HL-60 (cell line): ENCODE measurements around the gene STK32B.

Experiments used
- DNase-seq, 2 experiments: peaks; one replicate each; pipeline ENCODE4 v3.0.0-alpha.2; 2010 to 2020; ENCODE audit warnings: low read depth in 1 of 2, low spot score in 1 of 2
- H3K27ac ChIP-seq: fragments of 250-450 bp; sonication (Bioruptor Pico); replicated peaks from 2 replicates; pipeline ENCODE4 v1.5.1; 2020; ENCODE audit warnings: mild to moderate bottlenecking, moderate library complexity
- H3K27me3 ChIP-seq: fragments of 250-450 bp; sonication (Bioruptor Pico); 2 replicates; pipeline ENCODE4 v1.5.1; 2021; ENCODE audit warnings: mild to moderate bottlenecking, moderate library complexity; ENCODE audit not compliant: insufficient read depth, poor library complexity, severe bottlenecking
- H3K4me3 ChIP-seq: replicated peaks from 2 replicates; pipeline ENCODE4 v1.5.1; 2011; ENCODE audit warnings: mild to moderate bottlenecking, control low read depth, low read length; ENCODE audit not compliant: insufficient read depth
- GABPA ChIP-seq: IDR thresholded peaks from 2 replicates; pipeline ENCODE4 v1.6.1; 2012; ENCODE audit warnings: low read depth
- POLR2AphosphoS5 ChIP-seq: IDR thresholded peaks from 2 replicates; pipeline ENCODE4 v1.6.1; 2012; ENCODE audit warnings: low read depth
- SPI1 ChIP-seq: IDR thresholded peaks from 2 replicates; pipeline ENCODE4 v1.6.1; 2012; ENCODE audit warnings: low read depth, mild to moderate bottlenecking, borderline replicate concordance
- TF ChIP-seq, protein P1 (sequence below): IDR thresholded peaks from 2 replicates; pipeline ENCODE4 v1.6.1; 2012; ENCODE audit warnings: low read depth; ENCODE audit not compliant: insufficient replicate concordance
- TF ChIP-seq, protein P2 (sequence below): IDR thresholded peaks from one replicate; pipeline ENCODE4 v1.5.1; 2011; ENCODE audit warnings: low read length, control low read depth, inconsistent platforms; ENCODE audit not compliant: insufficient read depth

Gene STK32B

GRCh38 chr4:5218376-5219069 is 167.2 kb downstream of the STK32B start:
- Histone ChIP-seq H3K4me3 (no peak overlapping the region), H3K27ac (no peak overlapping the region), H3K27me3 (no peaks in the 10 kb centered on the region)
- TF ChIP-seq, protein P1, sequence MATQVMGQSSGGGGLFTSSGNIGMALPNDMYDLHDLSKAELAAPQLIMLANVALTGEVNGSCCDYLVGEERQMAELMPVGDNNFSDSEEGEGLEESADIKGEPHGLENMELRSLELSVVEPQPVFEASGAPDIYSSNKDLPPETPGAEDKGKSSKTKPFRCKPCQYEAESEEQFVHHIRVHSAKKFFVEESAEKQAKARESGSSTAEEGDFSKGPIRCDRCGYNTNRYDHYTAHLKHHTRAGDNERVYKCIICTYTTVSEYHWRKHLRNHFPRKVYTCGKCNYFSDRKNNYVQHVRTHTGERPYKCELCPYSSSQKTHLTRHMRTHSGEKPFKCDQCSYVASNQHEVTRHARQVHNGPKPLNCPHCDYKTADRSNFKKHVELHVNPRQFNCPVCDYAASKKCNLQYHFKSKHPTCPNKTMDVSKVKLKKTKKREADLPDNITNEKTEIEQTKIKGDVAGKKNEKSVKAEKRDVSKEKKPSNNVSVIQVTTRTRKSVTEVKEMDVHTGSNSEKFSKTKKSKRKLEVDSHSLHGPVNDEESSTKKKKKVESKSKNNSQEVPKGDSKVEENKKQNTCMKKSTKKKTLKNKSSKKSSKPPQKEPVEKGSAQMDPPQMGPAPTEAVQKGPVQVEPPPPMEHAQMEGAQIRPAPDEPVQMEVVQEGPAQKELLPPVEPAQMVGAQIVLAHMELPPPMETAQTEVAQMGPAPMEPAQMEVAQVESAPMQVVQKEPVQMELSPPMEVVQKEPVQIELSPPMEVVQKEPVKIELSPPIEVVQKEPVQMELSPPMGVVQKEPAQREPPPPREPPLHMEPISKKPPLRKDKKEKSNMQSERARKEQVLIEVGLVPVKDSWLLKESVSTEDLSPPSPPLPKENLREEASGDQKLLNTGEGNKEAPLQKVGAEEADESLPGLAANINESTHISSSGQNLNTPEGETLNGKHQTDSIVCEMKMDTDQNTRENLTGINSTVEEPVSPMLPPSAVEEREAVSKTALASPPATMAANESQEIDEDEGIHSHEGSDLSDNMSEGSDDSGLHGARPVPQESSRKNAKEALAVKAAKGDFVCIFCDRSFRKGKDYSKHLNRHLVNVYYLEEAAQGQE: no peak
- TF ChIP-seq GABPA (no peak), SPI1 (no peak), POLR2AphosphoS5 (no peak)
- TF ChIP-seq, protein P2, sequence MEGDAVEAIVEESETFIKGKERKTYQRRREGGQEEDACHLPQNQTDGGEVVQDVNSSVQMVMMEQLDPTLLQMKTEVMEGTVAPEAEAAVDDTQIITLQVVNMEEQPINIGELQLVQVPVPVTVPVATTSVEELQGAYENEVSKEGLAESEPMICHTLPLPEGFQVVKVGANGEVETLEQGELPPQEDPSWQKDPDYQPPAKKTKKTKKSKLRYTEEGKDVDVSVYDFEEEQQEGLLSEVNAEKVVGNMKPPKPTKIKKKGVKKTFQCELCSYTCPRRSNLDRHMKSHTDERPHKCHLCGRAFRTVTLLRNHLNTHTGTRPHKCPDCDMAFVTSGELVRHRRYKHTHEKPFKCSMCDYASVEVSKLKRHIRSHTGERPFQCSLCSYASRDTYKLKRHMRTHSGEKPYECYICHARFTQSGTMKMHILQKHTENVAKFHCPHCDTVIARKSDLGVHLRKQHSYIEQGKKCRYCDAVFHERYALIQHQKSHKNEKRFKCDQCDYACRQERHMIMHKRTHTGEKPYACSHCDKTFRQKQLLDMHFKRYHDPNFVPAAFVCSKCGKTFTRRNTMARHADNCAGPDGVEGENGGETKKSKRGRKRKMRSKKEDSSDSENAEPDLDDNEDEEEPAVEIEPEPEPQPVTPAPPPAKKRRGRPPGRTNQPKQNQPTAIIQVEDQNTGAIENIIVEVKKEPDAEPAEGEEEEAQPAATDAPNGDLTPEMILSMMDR: no peak
- DNase-seq: no peak

DNA sequence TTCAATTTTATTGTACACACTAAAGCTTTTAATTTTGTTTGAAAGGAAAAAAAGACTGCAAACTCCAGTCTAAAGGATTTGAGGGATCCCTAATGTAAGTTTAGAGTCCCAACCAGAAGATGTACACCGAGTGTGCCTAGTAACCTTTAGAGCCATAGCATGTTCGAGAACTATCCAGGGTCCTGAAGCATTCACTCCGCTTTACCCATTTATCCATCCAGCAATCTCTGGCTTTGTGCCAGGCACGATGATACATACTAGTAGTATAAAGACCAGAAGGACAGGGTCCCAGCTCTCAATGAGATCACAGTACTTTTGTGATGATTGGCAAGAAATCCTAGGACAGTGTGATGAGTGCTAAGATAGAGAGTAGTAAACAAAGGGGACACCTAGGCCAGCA is 168.7 kb downstream of the STK32B start:
- H3K27ac ChIP-seq: no peak overlapping the region
- no peak overlapping the region for H3K4me3 ChIP-seq
- no peak for DNase-seq
- TF ChIP-seq, protein P2: no peak
- TF ChIP-seq, protein P1: peak; percentile 89
- no peaks in the 10 kb centered on the region for H3K27me3 ChIP-seq

- no peak for DNase-seq
- Histone ChIP-seq H3K4me3 (no peak overlapping the region), H3K27ac (no peak overlapping the region), H3K27me3 (no peaks in the 10 kb centered on the region)
- TF ChIP-seq, protein P2: no peak
- TF ChIP-seq SPI1 (no peak), GABPA (no peak), POLR2AphosphoS5 (no peak)
- TF ChIP-seq, protein P1: no peak
Observed at GRCh38 chr4:5222047-5222446, 170.8 kb downstream of the STK32B start.
